ENCODE data around the gene EIF4EBP2.

The EIF4EBP2 gene

GRCh38 chr10:70380350-70381135 lies 23.4 kb upstream of the EIF4EBP2 start:
- H3K4me3 ChIP-seq (ENCODE audit: low read depth in 1 of 2, low read length in 2 of 2) = no peak overlapping the region

GRCh38 chr10:70381471-70382421 lies 22.2 kb upstream of the EIF4EBP2 start:
- H3K36me3 ChIP-seq (ENCODE audit: control insufficient read depth in 1 of 2, insufficient read depth in 2 of 2, low read length in 2 of 2) = no peaks in the 10 kb centered on the region
- peaks cover 0 to 5% of the 10 kb centered on the region in 2 donors for H3K9me3 ChIP-seq (ENCODE audit: control insufficient read depth in 1 of 2, low read length in 2 of 2)
- H3K4me1 ChIP-seq (ENCODE audit: control insufficient read depth in 1 of 2, insufficient read depth in 2 of 2, low read length in 2 of 2) = no peaks in the 10 kb centered on the region
- peak overlapping the region; percentile 49 for H3K27ac ChIP-seq (ENCODE audit: low read length)
- H3K4me3 ChIP-seq (ENCODE audit: low read depth in 1 of 2, low read length in 2 of 2) = peak overlapping the region; percentile 78 to 82
- H3K27me3 ChIP-seq (ENCODE audit: low read depth, low read length) = no peaks in the 10 kb centered on the region

More at GRCh38 chr10:70380350-70381135, 23.4 kb upstream of the EIF4EBP2 start:
- Histone ChIP-seq H3K27me3 (ENCODE audit: low read depth, low read length) (no peaks in the 10 kb centered on the region), H3K36me3 (ENCODE audit: control insufficient read depth in 1 of 2, insufficient read depth in 2 of 2, low read length in 2 of 2) (peaks cover 0 to 6% of the 10 kb centered on the region in 2 donors), H3K27ac (ENCODE audit: low read length) (no peak overlapping the region), H3K9me3 (ENCODE audit: control insufficient read depth in 1 of 2, low read length in 2 of 2) (peaks cover 0 to 5% of the 10 kb centered on the region in 2 donors), H3K4me1 (ENCODE audit: control insufficient read depth in 1 of 2, insufficient read depth in 2 of 2, low read length in 2 of 2) (no peaks in the 10 kb centered on the region)

- Histone ChIP-seq H3K36me3 (ENCODE audit: control insufficient read depth in 1 of 2, insufficient read depth in 2 of 2, low read length in 2 of 2) (no peaks in the 10 kb centered on the region), H3K4me3 (ENCODE audit: low read depth in 1 of 2, low read length in 2 of 2) (no peak overlapping the region), H3K9me3 (ENCODE audit: control insufficient read depth in 1 of 2, low read length in 2 of 2) (no peaks in the 10 kb centered on the region), H3K27ac (ENCODE audit: low read length) (no peak overlapping the region), H3K4me1 (ENCODE audit: control insufficient read depth in 1 of 2, insufficient read depth in 2 of 2, low read length in 2 of 2) (peaks cover 0 to 6% of the 10 kb centered on the region in 2 donors), H3K27me3 (ENCODE audit: low read depth, low read length) (no peaks in the 10 kb centered on the region)
These were observed 12.3 kb upstream of the EIF4EBP2 start for GRCh38 chr10:70391654-70392053.

- Histone ChIP-seq H3K36me3 (ENCODE audit: control insufficient read depth in 1 of 2, insufficient read depth in 2 of 2, low read length in 2 of 2) (no peaks in the 10 kb centered on the region), H3K9me3 (ENCODE audit: control insufficient read depth in 1 of 2, low read length in 2 of 2) (no peaks in the 10 kb centered on the region), H3K27me3 (ENCODE audit: low read depth, low read length) (no peaks in the 10 kb centered on the region), H3K27ac (ENCODE audit: low read length) (no peak overlapping the region), H3K4me3 (ENCODE audit: low read depth in 1 of 2, low read length in 2 of 2) (no peak overlapping the region), H3K4me1 (ENCODE audit: control insufficient read depth in 1 of 2, insufficient read depth in 2 of 2, low read length in 2 of 2) (peaks cover 0 to 6% of the 10 kb centered on the region in 2 donors)
These were observed 7.8 kb upstream of the EIF4EBP2 start for GRCh38 chr10:70396140-70396539.

GRCh38 chr10:70399177-70399576 lies 4.8 kb upstream of the EIF4EBP2 start:
- Histone ChIP-seq H3K27ac (ENCODE audit: low read length) (no peak overlapping the region), H3K9me3 (ENCODE audit: control insufficient read depth in 1 of 2, low read length in 2 of 2) (no peaks in the 10 kb centered on the region), H3K27me3 (ENCODE audit: low read depth, low read length) (no peaks in the 10 kb centered on the region), H3K4me3 (ENCODE audit: low read depth in 1 of 2, low read length in 2 of 2) (no peak overlapping the region), H3K4me1 (ENCODE audit: control insufficient read depth in 1 of 2, insufficient read depth in 2 of 2, low read length in 2 of 2) (no peaks in the 10 kb centered on the region), H3K36me3 (ENCODE audit: control insufficient read depth in 1 of 2, insufficient read depth in 2 of 2, low read length in 2 of 2) (peaks cover 0 to 2% of the 10 kb centered on the region in 2 donors)

GRCh38 chr10:70403483-70404035 lies 386 bp upstream of the EIF4EBP2 start:
- Histone ChIP-seq H3K27me3 (ENCODE audit: low read depth, low read length) (no peaks in the 10 kb centered on the region), H3K4me3 (ENCODE audit: low read depth in 1 of 2, low read length in 2 of 2) (peak overlapping the region; percentile 50 to 91), H3K36me3 (ENCODE audit: control insufficient read depth in 1 of 2, insufficient read depth in 2 of 2, low read length in 2 of 2) (peaks cover 0 to 14% of the 10 kb centered on the region in 2 donors), H3K4me1 (ENCODE audit: control insufficient read depth in 1 of 2, insufficient read depth in 2 of 2, low read length in 2 of 2) (peaks cover 12 to 18% of the 10 kb centered on the region in 2 donors), H3K9me3 (ENCODE audit: control insufficient read depth in 1 of 2, low read length in 2 of 2) (no peaks in the 10 kb centered on the region), H3K27ac (ENCODE audit: low read length) (peak overlapping the region; percentile 49)

GRCh38 chr10:70404787-70405036 lies 767 bp downstream of the EIF4EBP2 start:
- Histone ChIP-seq H3K4me1 (ENCODE audit: control insufficient read depth in 1 of 2, insufficient read depth in 2 of 2, low read length in 2 of 2) (peaks cover 19 to 28% of the 10 kb centered on the region in 2 donors), H3K9me3 (ENCODE audit: control insufficient read depth in 1 of 2, low read length in 2 of 2) (no peaks in the 10 kb centered on the region), H3K27me3 (ENCODE audit: low read depth, low read length) (no peaks in the 10 kb centered on the region), H3K36me3 (ENCODE audit: control insufficient read depth in 1 of 2, insufficient read depth in 2 of 2, low read length in 2 of 2) (peaks cover 0 to 14% of the 10 kb centered on the region in 2 donors), H3K27ac (ENCODE audit: low read length) (peak overlapping the region; percentile 95), H3K4me3 (ENCODE audit: low read depth in 1 of 2, low read length in 2 of 2) (peak overlapping the region; percentile 91 to 94)

- H3K4me3 ChIP-seq (ENCODE audit: low read depth in 1 of 2, low read length in 2 of 2) = peak overlapping the region; percentile 91 to 94
- H3K27me3 ChIP-seq (ENCODE audit: low read depth, low read length) = no peaks in the 10 kb centered on the region
- peaks cover 0 to 14% of the 10 kb centered on the region in 2 donors for H3K36me3 ChIP-seq (ENCODE audit: control insufficient read depth in 1 of 2, insufficient read depth in 2 of 2, low read length in 2 of 2)
- no peaks in the 10 kb centered on the region for H3K9me3 ChIP-seq (ENCODE audit: control insufficient read depth in 1 of 2, low read length in 2 of 2)
- H3K4me1 ChIP-seq (ENCODE audit: control insufficient read depth in 1 of 2, insufficient read depth in 2 of 2, low read length in 2 of 2) = peaks cover 19 to 31% of the 10 kb centered on the region in 2 donors
- peak overlapping the region; percentile 95 for H3K27ac ChIP-seq (ENCODE audit: low read length)
These were observed 1.3 kb downstream of the EIF4EBP2 start for GRCh38 chr10:70405037-70405824.

- Histone ChIP-seq H3K36me3 (ENCODE audit: control insufficient read depth in 1 of 2, insufficient read depth in 2 of 2, low read length in 2 of 2) (peaks cover 0 to 6% of the 10 kb centered on the region in 2 donors), H3K27ac (ENCODE audit: low read length) (peak overlapping the region; percentile 26), H3K27me3 (ENCODE audit: low read depth, low read length) (no peaks in the 10 kb centered on the region), H3K4me3 (ENCODE audit: low read depth in 1 of 2, low read length in 2 of 2) (no peak overlapping the region), H3K9me3 (ENCODE audit: control insufficient read depth in 1 of 2, low read length in 2 of 2) (no peaks in the 10 kb centered on the region), H3K4me1 (ENCODE audit: control insufficient read depth in 1 of 2, insufficient read depth in 2 of 2, low read length in 2 of 2) (peaks cover 22 to 54% of the 10 kb centered on the region in 2 donors)
These were observed 5.8 kb downstream of the EIF4EBP2 start for GRCh38 chr10:70409772-70410171.

- no peak overlapping the region for H3K27ac ChIP-seq (ENCODE audit: low read length)
- H3K36me3 ChIP-seq (ENCODE audit: control insufficient read depth in 1 of 2, insufficient read depth in 2 of 2, low read length in 2 of 2) = no peaks in the 10 kb centered on the region
- peaks cover 22 to 54% of the 10 kb centered on the region in 2 donors for H3K4me1 ChIP-seq (ENCODE audit: control insufficient read depth in 1 of 2, insufficient read depth in 2 of 2, low read length in 2 of 2)
- H3K27me3 ChIP-seq (ENCODE audit: low read depth, low read length) = no peaks in the 10 kb centered on the region
- H3K4me3 ChIP-seq (ENCODE audit: low read depth in 1 of 2, low read length in 2 of 2) = no peak overlapping the region
- no peaks in the 10 kb centered on the region for H3K9me3 ChIP-seq (ENCODE audit: control insufficient read depth in 1 of 2, low read length in 2 of 2)
These were observed 6.7 kb downstream of the EIF4EBP2 start for GRCh38 chr10:70410608-70411007.

Data from muscle layer of duodenum (tissue), 2 donors.